Endometrial microvascular endothelial cells (primary cell): ENCODE results near the gene IDH3A. TPM values are rescaled to one million over a fixed set of nuclear protein-coding genes. Genes with fewer than 3 reads are reported as not detected.

Source experiments
- in situ Hi-C: cut with HindIII; loops from 2 replicates; pipeline ENCODE4 v1.10.0; 2017; ENCODE audit warnings: low sequenced_read_pairs, low pct_unique_long_range_greater_than_20kb; ENCODE audit errors: inconsistent ontology term
- total RNA-seq: library from RNA; depleted of rRNA; stranded (reverse); fragments of >200 nt; gene quantifications from one replicate; pipeline ENCODE4 v1.2.3, GENCODE V29; 2015; ENCODE audit errors: inconsistent ontology term

Gene IDH3A
- total RNA-seq, 1 donor from 2014 or later, result 105 TPM

DNA sequence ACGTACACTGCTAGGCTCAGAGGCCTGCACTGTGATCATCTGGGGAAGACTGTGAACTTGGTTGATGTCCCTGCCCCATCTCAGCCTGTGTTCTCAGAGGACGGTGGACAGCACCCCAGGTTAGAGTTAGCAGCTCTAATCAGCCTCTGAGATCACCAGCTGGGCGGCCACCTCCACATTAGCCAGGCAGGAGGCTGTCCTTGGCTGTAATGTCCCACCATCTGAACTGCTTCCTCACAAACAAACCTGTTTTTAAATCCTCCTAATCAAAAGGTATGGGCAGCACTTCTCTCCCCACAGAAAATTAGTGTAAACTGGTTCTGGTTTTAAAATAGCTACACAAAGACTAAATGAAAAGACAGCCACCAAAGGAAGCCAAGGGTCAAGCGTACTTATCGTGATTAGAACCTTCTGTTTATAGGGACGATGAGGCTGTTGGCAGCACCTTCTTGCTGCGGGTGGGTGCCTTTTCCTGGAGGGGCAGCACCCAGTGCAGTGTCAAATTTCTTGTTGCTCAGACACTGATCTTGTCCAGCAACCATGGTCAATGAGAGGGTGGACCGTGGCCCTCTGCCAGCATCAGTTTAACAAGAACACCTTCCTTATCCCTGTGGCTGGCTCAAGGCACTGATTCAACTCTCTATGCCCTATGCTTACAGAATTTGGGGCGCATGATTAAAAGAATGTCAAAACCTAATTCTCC lies 60.6 kb downstream of the IDH3A start:
- in situ Hi-C loops, result no loop called here

DNA sequence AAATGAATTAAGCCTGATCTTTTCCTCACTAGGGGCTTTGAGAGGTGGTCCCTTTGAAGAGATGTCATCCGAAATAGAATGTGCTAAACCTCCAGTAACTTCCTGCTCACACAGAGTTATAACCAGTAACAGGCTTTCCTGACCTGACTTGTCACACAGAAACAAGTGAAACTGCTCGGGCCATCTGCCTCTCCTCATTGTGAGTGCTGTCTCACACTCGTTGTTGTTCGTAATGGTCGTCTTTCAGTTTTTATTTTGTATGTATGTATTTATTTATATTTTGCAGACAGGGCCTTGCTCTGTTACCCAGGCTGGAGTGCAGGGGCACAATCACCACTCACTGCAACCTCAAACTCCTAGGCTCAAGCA lies 61.2 kb downstream of the IDH3A start:
- in situ Hi-C loops, result no loop called here

DNA sequence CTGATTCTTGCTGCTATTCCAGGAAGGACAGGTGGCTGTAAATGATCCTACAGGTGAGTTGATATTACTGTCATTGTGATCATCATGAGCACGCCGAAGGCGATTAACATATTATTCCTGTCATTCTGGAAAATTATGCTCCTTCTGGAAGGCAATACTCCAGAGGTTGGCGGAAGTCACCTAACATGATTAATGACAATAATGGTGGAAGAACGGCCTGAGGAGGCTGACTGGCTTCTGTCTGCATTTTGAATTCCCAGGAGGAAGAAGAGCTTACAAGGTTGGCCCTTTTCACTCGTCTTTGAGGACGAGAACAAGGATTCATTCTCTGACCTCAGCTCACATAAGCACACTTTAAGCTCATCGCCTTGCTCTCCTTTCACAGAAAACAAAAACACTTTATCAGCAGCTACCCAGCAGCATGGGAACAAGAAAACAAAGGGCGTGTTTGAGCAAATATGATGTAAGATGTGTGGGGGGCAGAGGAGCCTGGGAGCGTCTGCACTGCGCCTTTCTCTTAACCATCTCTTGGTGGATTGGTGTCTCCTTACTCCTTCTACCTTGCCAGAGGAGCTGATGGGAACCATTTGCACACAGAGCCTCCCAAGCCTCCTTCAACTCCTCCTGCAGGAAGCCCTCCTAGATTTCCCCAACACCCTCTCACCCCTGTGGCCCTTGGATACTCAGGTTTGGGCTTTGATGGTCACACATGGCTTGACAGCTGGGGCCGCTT lies 62.2 kb downstream of the IDH3A start:
- in situ Hi-C loops, result no loop called here

DNA sequence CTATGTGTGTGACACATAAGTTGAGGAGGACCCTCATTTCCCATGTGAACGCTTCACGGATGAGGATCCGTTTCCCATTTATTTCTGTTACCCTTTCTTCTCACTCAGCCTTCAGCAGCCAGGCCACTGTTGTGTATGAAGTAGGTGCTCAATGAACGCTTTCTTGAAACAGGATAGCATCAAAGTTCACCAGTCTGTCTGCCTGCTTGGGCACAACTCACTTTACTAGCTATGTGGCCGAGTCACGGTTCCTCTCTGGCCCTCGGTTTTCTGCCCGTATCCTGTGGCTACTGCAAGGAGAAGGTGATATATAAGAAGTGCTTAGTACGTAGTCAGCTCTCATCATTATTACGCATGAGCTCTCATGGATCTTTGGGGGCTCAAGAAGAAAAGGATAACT lies 62.8 kb downstream of the IDH3A start:
- in situ Hi-C loops, result no loop called here

DNA sequence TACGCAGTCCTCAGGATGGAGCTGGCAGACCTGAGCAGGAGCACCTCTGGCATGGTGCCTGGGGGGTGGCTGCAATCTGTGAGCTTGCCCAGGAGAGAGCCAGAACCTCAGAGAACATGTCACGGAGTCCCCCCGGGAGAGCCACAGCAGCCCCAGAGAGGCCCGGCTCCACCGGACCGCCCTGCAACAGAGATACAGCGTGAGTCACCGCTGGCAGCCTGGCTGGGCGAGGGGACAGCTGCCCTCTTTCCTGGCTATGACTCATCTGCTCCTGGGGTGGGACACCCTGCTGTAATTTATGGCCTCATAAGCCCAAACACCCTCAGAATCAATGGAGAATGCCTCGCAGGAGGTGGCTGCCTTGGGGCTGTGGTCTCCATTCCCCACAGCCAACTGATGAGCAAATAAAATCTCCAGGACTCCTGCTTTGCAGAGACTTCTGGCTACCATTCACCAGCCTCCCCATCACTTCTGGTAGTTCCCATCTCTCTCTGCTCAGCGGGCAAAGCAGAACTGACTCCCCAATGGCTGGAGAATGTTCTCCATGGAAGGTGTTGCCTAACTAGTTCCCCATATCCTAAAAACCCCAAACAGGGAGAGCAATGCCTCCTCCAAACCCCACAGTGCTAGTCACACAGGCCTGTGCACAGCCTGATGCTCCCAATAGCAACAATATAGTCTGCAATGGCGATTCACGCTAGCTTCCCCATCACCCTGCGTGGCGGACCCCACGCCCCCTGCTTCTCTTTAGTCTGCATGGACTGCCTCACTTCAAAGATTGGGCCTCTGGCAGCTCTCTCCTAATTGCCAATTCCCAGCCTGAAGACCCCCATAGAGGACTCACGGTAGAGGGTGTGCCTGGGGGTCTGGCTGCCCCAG lies 63.6 kb downstream of the IDH3A start:
- in situ Hi-C loops, result no loop called here

DNA sequence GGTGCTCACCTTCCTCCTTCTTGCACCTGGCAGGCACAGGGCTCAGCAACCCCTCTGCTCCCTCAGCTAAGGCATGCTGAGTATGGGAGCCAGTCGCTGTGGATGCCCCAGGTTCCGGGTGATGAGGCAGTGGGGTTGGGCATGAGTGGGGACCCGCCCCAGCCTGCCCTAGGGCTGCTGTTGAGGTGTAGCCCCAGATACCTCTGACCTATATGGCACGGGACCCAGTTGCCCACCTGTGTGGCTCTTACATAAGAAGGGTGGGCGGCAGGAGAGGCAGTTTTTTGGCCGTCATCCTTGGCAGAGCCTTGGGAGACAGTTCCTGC lies 64.2 kb downstream of the IDH3A start:
- in situ Hi-C loops, result no loop called here

DNA sequence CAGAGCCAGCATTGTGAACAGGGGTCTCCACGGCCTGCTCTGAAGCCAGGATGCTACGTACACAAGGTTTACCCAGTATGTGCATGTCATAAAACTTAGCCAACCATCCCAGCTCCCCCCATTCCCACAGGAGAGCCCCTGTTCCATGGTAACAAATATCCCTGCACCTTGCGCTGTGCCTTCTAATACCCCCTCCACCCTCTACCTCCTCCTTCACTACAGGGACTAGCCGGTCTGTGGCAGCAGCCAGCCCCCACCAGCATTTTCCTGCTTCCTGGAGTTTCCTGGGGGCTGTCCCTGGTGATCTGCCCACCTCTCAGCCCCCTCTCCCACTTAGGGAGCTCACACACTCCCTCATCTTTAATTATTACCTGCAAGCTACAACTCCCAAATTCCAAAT lies 64.8 kb downstream of the IDH3A start:
- in situ Hi-C loops, result no loop called here

DNA sequence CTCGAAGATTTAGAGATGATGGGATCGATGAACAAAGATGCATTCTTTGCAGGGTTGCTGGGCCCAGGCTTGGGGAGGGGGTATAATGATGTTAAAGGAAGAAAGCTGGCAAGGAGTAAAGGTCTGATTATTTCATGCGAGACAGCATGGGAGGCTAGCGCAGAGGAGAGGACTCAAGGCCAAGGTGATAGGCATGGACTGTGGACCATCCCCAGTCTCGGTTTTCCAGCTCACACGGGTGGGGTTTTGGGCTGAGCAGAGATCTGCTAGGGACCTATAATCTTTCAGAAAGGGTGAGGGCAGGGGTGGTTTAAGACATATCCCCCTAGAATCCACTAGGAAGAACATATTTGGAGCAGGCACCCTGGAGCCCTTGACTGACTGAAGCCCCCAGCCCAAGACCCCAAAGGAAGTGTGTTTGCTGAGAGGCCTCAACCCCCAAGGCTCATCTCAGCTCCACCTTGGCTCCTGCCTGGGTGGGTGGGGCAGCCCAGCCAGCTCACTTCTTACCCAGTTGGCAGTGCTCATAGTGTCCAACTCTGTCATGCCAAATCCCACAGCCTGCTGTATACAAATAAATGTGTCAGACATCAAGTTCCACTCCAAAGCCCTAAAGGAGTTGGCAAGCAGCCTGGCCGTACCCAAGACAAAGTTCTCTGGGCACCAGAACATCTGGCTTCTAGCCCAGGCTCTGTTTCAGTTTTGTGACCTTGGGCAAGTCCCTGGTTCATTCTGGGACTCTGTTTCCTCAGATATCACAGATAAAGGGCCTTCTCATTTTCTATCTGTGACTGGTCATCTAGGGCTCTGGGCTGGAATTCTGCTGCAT lies 67.3 kb downstream of the IDH3A start:
- in situ Hi-C loops, result no loop called here

DNA sequence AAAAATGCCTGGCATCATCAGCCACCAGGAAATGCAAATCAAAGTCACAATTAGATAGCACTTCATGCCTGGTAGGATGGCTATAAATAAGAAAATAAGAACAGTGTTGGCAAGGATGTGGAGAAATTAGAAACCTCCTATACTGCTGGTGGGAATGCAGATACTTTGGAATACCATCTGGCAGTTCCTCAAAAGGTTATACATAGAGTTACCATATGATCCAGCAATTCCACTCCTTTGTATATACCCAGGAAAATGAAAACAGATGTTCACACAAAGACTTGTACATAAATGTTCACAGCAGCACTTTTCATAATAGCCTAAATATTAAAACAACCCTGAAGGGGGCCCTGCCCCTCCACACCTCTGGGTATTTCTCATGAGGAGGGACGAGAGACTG lies 71.6 kb downstream of the IDH3A start:
- in situ Hi-C loops, result no loop called here

Other genes with a start within 250 kb of the IDH3A start
- 61.0 TPM for gene TBC1D2B, start 71.7 kb upstream of the IDH3A start, total RNA-seq
- gene SH2D7, start 56.8 kb upstream of the IDH3A start, total RNA-seq, result not detected
- 0.28 TPM for gene CIB2, start 17.9 kb upstream of the IDH3A start, total RNA-seq
- gene ACSBG1, start 85.2 kb downstream of the IDH3A start, total RNA-seq, result not detected
- 8.5 TPM for gene DNAJA4, start 115.2 kb downstream of the IDH3A start, total RNA-seq
- 101 TPM for gene SKIC8, start 150.2 kb downstream of the IDH3A start, total RNA-seq
- gene CRABP1, start 191.0 kb downstream of the IDH3A start, total RNA-seq, result not detected